Kidney capillary endothelial cell (primary cell): Measurements from ENCODE around the gene ELAC2.

Experiments used
- DNase-seq: peaks from one replicate; pipeline ENCODE4 v3.0.0-alpha.2; 2018; ENCODE audit warnings: low spot score

Gene ELAC2

GRCh38 chr17:13017655-13018459 lies at the start of gene ELAC2:
Gene ELAC2 (minus strand): TSS chr17:13018027. CDS start chr17:13017947, 80 bp downstream.
- DNase-seq = peak; percentile 98

GRCh38 chr17:13065032-13065431 lies 47.2 kb upstream of the ELAC2 start:
- DNase-seq = no peak

GRCh38 chr17:13055131-13055530 lies 37.3 kb upstream of the ELAC2 start:
- no peak for DNase-seq

GRCh38 chr17:13054666-13055065 lies 36.8 kb upstream of the ELAC2 start:
- DNase-seq = no peak

- DNase-seq = no peak
Observed at GRCh38 chr17:13051915-13052314, 34.1 kb upstream of the ELAC2 start.

- no peak for DNase-seq
Observed at GRCh38 chr17:13047011-13047606, 29.3 kb upstream of the ELAC2 start.

GRCh38 chr17:13046361-13046760 lies 28.5 kb upstream of the ELAC2 start:
- no peak for DNase-seq

GRCh38 chr17:13044572-13045065 lies 26.8 kb upstream of the ELAC2 start:
- no peak for DNase-seq

GRCh38 chr17:13038931-13039665 lies 21.3 kb upstream of the ELAC2 start:
- DNase-seq = no peak

GRCh38 chr17:13036751-13037150 lies 18.9 kb upstream of the ELAC2 start:
- peak; percentile 56 for DNase-seq

- DNase-seq = no peak
Observed at GRCh38 chr17:13035420-13035819, 17.6 kb upstream of the ELAC2 start.

GRCh38 chr17:13031718-13032350 lies 14.0 kb upstream of the ELAC2 start:
- peak; percentile 48 for DNase-seq

- peak; percentile 51 for DNase-seq
Observed at GRCh38 chr17:13030459-13031300, 12.9 kb upstream of the ELAC2 start.

GRCh38 chr17:13030056-13030455 lies 12.2 kb upstream of the ELAC2 start:
- no peak for DNase-seq

GRCh38 chr17:13029340-13029739 lies 11.5 kb upstream of the ELAC2 start:
- DNase-seq = no peak

GRCh38 chr17:13027246-13027645 lies 9.4 kb upstream of the ELAC2 start:
- DNase-seq = no peak

- DNase-seq = no peak
Observed at GRCh38 chr17:13025687-13026086, 7.9 kb upstream of the ELAC2 start.

GRCh38 chr17:13025258-13025627 lies 7.4 kb upstream of the ELAC2 start:
- no peak for DNase-seq

- DNase-seq = peak; percentile 40
Observed at GRCh38 chr17:13024526-13025257, 6.9 kb upstream of the ELAC2 start.

- no peak for DNase-seq
Observed at GRCh38 chr17:13024016-13024415, 6.2 kb upstream of the ELAC2 start.
